ENCODE results near the gene DCTN4.

DNA sequence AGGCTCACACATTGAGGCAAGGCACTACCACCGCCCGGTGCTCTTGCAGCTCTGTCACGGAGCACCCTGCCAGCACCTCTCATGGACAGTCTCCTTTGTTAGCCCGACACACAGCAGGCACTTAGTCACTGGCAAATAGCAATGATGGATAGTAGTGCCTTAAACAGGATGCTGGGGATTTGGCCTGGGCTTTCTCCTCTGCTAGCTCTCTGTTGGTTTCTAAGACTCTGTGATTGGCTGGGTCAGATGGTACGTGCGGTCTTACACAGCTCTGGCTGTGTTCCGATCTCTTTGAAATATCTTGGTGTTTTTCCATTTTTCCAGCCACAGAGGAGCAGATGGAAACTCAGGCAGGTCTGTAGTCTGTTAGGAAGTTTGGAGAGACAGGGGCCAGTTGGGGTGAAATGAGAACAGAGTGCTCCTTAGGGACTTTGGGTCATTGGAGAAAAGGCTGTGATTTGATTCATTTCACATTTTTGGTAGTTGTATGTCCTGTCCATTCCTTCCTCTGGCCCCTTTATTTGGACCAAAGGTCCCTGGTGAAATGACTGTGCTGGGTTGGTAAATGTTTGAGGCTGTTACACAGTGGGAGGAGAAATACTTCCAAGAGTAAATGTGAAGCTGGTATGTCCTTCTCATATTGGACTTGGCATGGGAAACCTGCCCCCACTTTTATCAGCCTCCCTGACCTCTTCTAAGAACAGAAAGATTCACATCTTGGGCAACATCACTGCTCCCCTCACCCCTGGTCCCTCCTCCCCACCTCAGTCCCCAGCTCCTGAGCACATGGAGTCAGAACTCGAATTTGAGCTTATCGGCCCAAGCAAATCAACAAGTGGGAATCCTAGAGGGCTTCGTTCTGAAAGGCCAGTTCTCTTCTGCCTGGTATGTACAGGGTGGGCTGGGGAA is 23.1 kb upstream of the DCTN4 start:
- TF ChIP-seq, protein P1, sequence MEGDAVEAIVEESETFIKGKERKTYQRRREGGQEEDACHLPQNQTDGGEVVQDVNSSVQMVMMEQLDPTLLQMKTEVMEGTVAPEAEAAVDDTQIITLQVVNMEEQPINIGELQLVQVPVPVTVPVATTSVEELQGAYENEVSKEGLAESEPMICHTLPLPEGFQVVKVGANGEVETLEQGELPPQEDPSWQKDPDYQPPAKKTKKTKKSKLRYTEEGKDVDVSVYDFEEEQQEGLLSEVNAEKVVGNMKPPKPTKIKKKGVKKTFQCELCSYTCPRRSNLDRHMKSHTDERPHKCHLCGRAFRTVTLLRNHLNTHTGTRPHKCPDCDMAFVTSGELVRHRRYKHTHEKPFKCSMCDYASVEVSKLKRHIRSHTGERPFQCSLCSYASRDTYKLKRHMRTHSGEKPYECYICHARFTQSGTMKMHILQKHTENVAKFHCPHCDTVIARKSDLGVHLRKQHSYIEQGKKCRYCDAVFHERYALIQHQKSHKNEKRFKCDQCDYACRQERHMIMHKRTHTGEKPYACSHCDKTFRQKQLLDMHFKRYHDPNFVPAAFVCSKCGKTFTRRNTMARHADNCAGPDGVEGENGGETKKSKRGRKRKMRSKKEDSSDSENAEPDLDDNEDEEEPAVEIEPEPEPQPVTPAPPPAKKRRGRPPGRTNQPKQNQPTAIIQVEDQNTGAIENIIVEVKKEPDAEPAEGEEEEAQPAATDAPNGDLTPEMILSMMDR (IDR thresholded peaks at IDR 0.05; ENCODE audit: insufficient read depth, low read length, poor library complexity, severe bottlenecking): no peak
- no peak for TF ChIP-seq EZH2phosphoT487 (conservative IDR thresholded peaks at IDR 0.05; ENCODE audit: low read length)

Measured in SU-DHL-6 (cell line).